ENCODE data around the gene TAF1D.

GRCh38 chr11:93735627-93736026, 5.7 kb downstream of the TAF1D start:
- TF ChIP-seq CTCF (IDR thresholded peaks at IDR 0.05; ENCODE audit: insufficient read depth, low read length, poor library complexity, severe bottlenecking) = no peak
- TF ChIP-seq EZH2phosphoT487 (conservative IDR thresholded peaks at IDR 0.05; ENCODE audit: low read length) = no peak
